ELF-1 (cell line): ENCODE measurements around the gene TNFSF9.

Experiments
- DNase-seq: peaks from one replicate; pipeline ENCODE4 v3.0.0-alpha.2; 2016; ENCODE audit warnings: low read depth, low spot score

TNFSF9 gene

DNA sequence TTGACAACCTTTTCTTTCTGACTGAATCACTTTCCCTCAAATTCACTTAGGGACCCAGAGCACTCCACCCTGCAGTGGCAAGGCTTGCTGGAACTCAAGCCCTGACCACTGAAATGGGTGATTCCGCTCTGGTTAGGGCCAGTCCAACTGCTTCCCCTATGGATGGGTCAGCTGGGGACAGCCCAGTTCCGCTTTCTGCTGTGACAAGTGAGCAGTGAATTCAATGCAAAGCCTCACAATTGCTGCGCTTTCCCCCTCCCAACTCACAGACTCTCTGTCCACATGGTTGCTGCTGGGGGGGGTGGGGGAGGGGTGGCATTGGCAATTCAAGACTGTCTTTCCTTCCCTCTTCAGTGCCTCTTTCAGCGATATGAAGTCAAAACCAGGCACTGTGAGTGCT lies 41.4 kb downstream of the TNFSF9 start:
- DNase-seq, result peak; percentile 62

DNA sequence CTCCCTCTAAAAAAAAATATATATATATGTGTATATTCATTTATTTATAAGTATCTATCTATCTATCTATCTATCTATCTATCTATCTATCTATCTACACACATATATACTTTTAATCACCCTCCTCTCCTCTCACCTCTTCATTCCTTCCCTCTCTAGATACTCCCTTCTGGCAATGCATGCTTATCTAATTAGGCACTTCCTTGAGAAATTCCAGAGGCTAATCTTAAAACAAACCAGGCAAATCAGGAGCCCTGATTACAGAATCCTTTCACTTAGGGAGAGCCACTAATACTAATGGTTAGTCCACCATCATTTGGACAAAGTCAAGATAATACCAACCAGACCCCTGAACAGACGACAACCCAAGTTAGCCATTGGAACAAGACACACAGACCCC lies 42.5 kb downstream of the TNFSF9 start:
- DNase-seq, result no peak

DNA sequence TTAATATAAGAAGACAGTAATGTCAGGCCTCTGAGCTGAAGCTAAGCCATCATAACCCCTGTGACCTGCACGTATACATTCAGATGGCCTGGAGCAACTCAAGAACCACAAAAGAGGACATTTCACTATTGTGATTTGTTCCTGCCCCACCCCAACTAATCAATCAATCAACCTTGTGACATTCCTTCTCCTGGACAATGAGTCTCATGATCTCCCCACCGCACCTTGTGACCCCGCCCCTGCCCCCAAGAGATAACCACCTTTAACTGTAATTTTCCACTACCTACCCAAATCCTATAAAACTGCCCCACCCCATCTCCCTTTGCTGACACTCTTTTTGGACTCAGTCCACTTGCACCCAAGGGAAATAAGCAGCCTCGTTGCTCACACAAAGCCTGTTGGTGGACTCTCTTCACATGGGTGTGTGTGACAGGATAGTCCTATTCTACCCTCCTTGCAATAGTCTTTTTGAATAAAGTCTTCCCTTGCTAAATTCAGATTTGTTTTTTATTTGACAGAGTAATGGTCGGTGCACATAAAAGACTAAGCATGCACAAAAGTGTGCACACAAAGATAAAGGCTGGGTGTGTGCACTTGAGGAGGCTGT lies 46.1 kb downstream of the TNFSF9 start:
- peak; percentile 67 for DNase-seq

DNA sequence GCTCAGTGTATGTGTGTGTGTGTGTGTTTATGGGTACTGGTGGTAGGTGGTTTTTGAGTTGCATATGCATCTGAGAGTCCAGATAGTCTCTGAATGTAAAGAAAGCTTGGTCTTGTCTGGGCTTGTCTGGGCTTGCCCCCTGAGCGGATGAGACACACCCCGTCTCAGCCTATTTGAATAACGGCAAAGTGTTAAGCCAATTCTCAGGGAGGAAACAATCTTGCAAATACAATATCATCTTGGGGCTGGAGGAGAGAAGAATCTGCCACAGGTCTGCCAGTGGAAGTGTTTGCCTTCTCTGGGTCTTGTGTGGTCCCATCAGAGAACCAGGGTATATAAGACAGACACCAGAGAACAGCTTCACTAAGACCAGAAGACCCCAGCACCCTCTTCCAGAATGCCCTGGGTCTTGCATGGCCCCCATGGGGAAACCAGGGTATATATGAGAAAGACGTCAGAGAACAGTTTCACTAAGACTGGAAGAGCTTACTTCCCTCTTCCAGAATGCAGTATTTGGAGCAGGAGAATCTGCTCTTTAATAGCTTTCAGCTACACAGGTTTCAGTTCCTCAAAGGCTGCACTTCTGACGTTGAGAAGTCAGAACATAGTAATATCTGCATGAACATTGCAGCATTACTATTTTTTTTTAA lies 46.8 kb downstream of the TNFSF9 start:
- no peak for DNase-seq

DNA sequence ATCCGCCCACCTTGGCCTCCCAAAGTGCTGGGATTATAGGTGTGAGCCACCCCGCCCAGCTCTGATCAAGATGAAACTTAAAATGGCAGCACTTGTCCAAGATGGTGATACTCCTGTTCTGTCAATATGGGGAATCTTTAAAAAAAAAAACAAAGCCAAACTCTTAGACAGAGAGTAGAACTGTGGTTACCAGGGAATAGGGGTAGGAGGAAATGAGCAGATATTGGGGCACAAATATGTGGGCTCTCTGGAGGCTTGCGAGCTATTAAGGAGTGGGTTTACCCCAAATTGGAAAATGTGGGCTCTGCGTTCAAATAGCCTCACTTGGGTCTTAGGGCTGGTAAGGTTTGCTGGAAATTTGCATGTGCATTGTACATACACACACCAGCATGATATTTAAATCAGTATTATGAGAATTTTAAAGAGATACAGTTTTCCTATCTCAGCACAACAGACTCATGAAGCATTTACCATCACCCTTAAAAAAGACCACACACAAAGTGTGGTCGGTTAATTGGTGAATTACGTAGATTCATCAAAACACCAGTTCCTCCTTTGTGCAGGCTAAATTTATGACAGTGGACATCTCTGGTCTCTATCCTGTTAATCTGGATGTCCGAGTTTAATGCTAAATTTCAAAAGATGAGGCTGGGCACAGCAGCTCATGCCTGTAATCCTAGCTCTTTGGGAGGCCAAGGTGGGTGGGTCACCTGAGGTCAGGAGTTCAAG lies 48.8 kb downstream of the TNFSF9 start:
- DNase-seq, result no peak

DNA sequence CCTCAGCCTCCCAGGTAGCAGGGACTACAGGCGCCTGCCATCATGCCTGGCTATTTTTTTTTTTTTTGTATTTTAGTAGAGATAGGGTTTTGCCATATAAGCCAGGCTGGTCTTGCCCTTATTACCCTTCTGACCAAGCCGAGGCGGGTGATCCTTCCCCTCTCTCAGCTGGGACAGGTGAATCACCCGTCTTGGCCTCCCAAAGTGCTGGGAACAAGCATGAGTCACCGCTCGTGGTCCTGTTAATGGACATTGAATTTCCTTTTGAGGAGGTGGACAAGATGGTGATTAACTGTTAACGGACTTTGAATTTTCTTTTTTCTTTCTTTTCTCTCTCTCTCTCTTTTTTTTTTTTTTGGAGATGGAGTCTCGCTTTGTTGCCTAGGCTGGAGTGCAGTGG lies 49.5 kb downstream of the TNFSF9 start:
- DNase-seq, result no peak

DNA sequence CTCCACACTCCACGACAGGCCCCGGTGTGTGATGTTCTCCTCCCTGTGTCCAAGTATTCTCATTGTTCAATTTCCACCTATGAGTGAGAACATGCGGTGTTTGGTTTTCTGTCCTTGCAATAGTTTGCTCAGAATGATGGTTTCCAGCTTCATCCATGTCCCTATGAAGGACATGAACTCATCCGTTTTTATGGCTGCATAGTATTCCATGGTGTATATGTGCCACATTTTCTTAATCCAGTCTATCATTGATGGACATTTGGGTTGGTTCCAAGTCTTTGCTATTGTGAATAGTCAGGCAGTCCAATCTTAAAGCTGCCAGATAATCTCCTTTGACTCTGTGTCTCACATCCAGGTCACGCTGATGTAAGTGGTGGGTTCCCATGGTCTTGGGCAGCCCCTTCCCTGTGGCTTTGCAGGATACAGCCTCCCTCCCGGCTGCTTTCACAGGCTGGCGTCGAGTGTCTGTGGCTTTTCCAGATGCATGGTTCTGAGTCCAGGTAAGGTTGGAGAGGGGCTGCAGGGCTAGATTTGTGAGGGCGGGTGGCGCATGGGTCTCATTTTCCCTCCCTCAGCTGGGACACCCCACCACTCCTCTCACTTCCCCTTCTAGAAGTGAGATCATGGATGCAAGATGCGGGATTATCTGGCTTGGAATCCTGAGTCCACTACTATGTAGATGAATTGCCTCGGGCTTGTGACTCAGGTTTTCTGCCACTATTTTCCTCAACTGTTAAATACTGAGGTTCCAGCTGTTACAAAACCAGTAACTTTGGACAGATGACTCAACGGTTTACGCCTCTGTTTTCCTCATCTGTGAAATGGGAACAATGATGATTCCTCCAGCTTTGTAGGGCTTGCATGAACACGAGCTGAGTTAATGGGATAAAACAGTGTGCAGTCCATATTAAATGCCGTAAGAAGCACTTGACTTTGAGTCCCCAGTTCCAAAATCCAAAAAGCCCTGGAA lies 52.0 kb downstream of the TNFSF9 start:
- DNase-seq, result peak; percentile 38
